ENCODE measurements around the gene SLC38A1.

- TF ChIP-seq CTCF (conservative IDR thresholded peaks at IDR 0.05; ENCODE audit: low read depth in 2 of 2), result no peak
- no peak for TF ChIP-seq POLR2AphosphoS5 (IDR thresholded peaks at IDR 0.05; ENCODE audit: low read depth)
- no peak for TF ChIP-seq REST (IDR thresholded peaks at IDR 0.05; ENCODE audit: unreplicated experiment)
- TF ChIP-seq ZNF114 (CRISPR knock-in tag; IDR thresholded peaks at IDR 0.05), result no peak
- TF ChIP-seq EZH2 (IDR thresholded peaks at IDR 0.05; ENCODE audit: low read depth, unreplicated experiment), result no peak
- no peak for TF ChIP-seq NANOG (IDR thresholded peaks at IDR 0.05; ENCODE audit: borderline replicate concordance)
Observed at GRCh38 chr12:46179693-46180452, 89.0 kb downstream of the SLC38A1 start.

Data from GM23338 (cell line).